Activated B cell treated with CpG ODN at 0.5 μM for 24 hours (primary cell): ENCODE measurements around the gene PRG3. TPM values are rescaled to one million over a fixed set of nuclear protein-coding genes. Genes with fewer than 3 reads are reported as not detected.

Source experiments
- ATAC-seq: fragments of 200-7000 bp; cut with Tn5 transposase; one replicate; pipeline ENCODE4 v1.10.0; 2021; ENCODE audit warnings: low read depth, mild to moderate bottlenecking, moderate library complexity
- CTCF ChIA-PET: fragments of 350-600 bp; sonication (Branson Sonifier 250); formaldehyde crosslinking; loops from one replicate; lab custom pipeline; 2021; ENCODE audit warnings: antibody characterized with exemption; lab: Charles Lee
- POLR2A ChIA-PET: fragments of 350-600 bp; sonication (Branson Sonifier 250); formaldehyde crosslinking; loops from one replicate; lab custom pipeline; 2021; ENCODE audit warnings: antibody characterized with exemption; lab: Charles Lee
- DNase-seq: peaks from one replicate; pipeline ENCODE4 v3.0.0; 2022
- H3K27ac Mint-ChIP-seq: one replicate; pipeline ENCODE4 v1.8.0; 2020; ENCODE audit warnings: mixed read lengths
- H3K27me3 Mint-ChIP-seq: one replicate; pipeline ENCODE4 v1.8.0; 2021; ENCODE audit warnings: mixed read lengths
- H3K36me3 Mint-ChIP-seq: one replicate; pipeline ENCODE4 v1.8.0; 2021; ENCODE audit warnings: low read depth, mixed read lengths
- H3K4me1 Mint-ChIP-seq: one replicate; pipeline ENCODE4 v1.8.0; 2021; ENCODE audit warnings: mixed read lengths
- H3K4me3 Mint-ChIP-seq: one replicate; pipeline ENCODE4 v1.8.0; 2020; ENCODE audit warnings: mild to moderate bottlenecking, mixed read lengths
- H3K9me3 Mint-ChIP-seq: one replicate; pipeline ENCODE4 v1.8.0; 2020; ENCODE audit warnings: mixed read lengths
- CTCF ChIP-seq: fragments of 200-600 bp; IDR thresholded peaks from one replicate; pipeline ENCODE4 v1.8.0; 2022; ENCODE audit warnings: antibody characterized with exemption, mild to moderate bottlenecking
- intact Hi-C: fragments of 100-400 bp; cut with micrococcal nuclease; formaldehyde crosslinking; loops from one replicate; pipeline ENCODE4 v1.15.1; 2024
- total RNA-seq: library from RNA; stranded (reverse); gene quantifications from 2 replicates; pipeline ENCODE4 v1.2.3, GENCODE V29; 2022

Gene PRG3
- total RNA-seq, 1 donor from 2014 or later, result not detected

GRCh38 chr11:57375490-57375889, 5.5 kb downstream of the PRG3 start:
- DNase-seq (no peak), ATAC-seq (no peak)
- no peaks in the 10 kb centered on the region for H3K9me3 Mint-ChIP-seq
- ChIA-PET POLR2A (no interaction called here), CTCF (no interaction called here)
- no peak overlapping the region for H3K4me3 Mint-ChIP-seq
- H3K36me3 Mint-ChIP-seq, result no peaks in the 10 kb centered on the region
- no peak overlapping the region for H3K27ac Mint-ChIP-seq
- no peaks in the 10 kb centered on the region for H3K4me1 Mint-ChIP-seq
- peaks cover 14% of the 10 kb centered on the region for H3K27me3 Mint-ChIP-seq
- intact Hi-C loops, result no loop called here
- no peak for TF ChIP-seq CTCF

- no peak for TF ChIP-seq CTCF
- Mint-ChIP-seq H3K27ac (no peak overlapping the region), H3K27me3 (peaks cover 12% of the 10 kb centered on the region)
Measured at GRCh38 chr11:57374966-57375365, 6.0 kb downstream of the PRG3 start.

DNA sequence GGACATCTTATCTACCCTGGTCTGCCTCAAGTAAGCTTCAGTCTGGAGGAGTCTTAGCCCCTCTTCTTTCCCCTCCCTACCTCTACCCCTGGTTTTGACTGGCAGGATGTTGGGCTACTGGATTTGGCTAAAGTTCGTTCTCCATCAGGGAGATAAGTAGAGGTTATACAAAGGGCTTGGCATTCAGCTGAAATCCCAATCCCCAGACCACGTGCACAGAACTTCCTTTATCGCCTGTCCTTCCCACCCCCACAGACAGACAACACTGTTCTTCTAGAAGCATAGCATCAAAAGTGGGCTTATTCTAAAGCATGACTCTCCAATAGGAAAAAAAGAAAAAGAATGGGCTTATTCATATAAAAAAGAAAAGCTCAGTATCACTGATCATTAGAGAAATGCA, 7.8 kb downstream of the PRG3 start:
- Mint-ChIP-seq H3K9me3 (no peaks in the 10 kb centered on the region), H3K27ac (no peak overlapping the region), H3K4me3 (no peak overlapping the region), H3K4me1 (no peaks in the 10 kb centered on the region), H3K27me3 (peaks cover 11% of the 10 kb centered on the region), H3K36me3 (no peaks in the 10 kb centered on the region)
- DNase-seq, result no peak
- ChIA-PET POLR2A (interaction anchor here (1.1 kb wide), 1 partner anchor 26 kb away, joined by 3 read pairs; no protein-coding TSS in a partner anchor), CTCF (no interaction called here)
- intact Hi-C loops, result no loop called here
- ATAC-seq, result no peak
- TF ChIP-seq CTCF, result no peak

More at GRCh38 chr11:57374966-57375365, 6.0 kb downstream of the PRG3 start:
- POLR2A ChIA-PET, result no interaction called here
- CTCF ChIA-PET, result no interaction called here
- no peaks in the 10 kb centered on the region for H3K9me3 Mint-ChIP-seq
- no peaks in the 10 kb centered on the region for H3K36me3 Mint-ChIP-seq
- ATAC-seq (no peak), DNase-seq (no peak)
- H3K4me1 Mint-ChIP-seq, result no peaks in the 10 kb centered on the region
- intact Hi-C loops, result no loop called here
- no peak overlapping the region for H3K4me3 Mint-ChIP-seq

- ChIA-PET POLR2A (interaction anchor here (0.6 kb wide), 1 partner anchor 147 kb away, joined by 5 read pairs; no protein-coding TSS in a partner anchor), CTCF (no interaction called here)
- Mint-ChIP-seq H3K9me3 (no peaks in the 10 kb centered on the region), H3K4me1 (no peaks in the 10 kb centered on the region), H3K36me3 (no peaks in the 10 kb centered on the region), H3K4me3 (no peak overlapping the region), H3K27me3 (peaks cover 7% of the 10 kb centered on the region), H3K27ac (no peak overlapping the region)
- TF ChIP-seq CTCF, result no peak
- DNase-seq (no peak), ATAC-seq (no peak)
- intact Hi-C loops, result no loop called here
Measured at GRCh38 chr11:57370941-57371340, 10.0 kb downstream of the PRG3 start.

- H3K4me3 Mint-ChIP-seq, result no peak overlapping the region
- DNase-seq (no peak), ATAC-seq (no peak)
- no peaks in the 10 kb centered on the region for H3K9me3 Mint-ChIP-seq
- ChIA-PET POLR2A (no interaction called here), CTCF (no interaction called here)
- no peak for TF ChIP-seq CTCF
- no peaks in the 10 kb centered on the region for H3K4me1 Mint-ChIP-seq
- peaks cover 7% of the 10 kb centered on the region for H3K27me3 Mint-ChIP-seq
- intact Hi-C loops, result no loop called here
- H3K27ac Mint-ChIP-seq, result no peak overlapping the region
- H3K36me3 Mint-ChIP-seq, result no peaks in the 10 kb centered on the region
Measured at GRCh38 chr11:57370251-57370650, 10.7 kb downstream of the PRG3 start.
